Adrenal gland (tissue), 19 donors: Measurements from ENCODE around the gene ABCG8. TPM values are rescaled to one million over a fixed set of nuclear protein-coding genes. Genes with fewer than 3 reads are reported as not detected.

Experiments used
- DNase-seq, 7 donors: peaks; one replicate each; pipeline ENCODE4 v3.0.0-alpha.2; 2019 to 2020
- H3K27ac ChIP-seq, 5 donors: fragments of 200-600 bp; sonication (generic) in 4 of 5; 1 replicate in 3 of 5; 2 replicates in 2 of 5; pipeline versions ENCODE4 v1.5.1 to v1.8.0; 2016 to 2020; ENCODE audit warnings: mild to moderate bottlenecking in 1 of 5
- H3K27me3 ChIP-seq: fragments of 200-600 bp; 2 replicates; pipeline ENCODE4 v1.8.0; 2021
- H3K36me3 ChIP-seq, 2 donors: fragments of 200-600 bp; replicated peaks in 1 of 2; 1 replicate in 1 of 2; 2 replicates in 1 of 2; pipeline versions ENCODE4 v1.5.1 to v1.8.0; 2018 to 2022
- H3K4me1 ChIP-seq, 2 donors: fragments of 200-600 bp; replicated peaks in 1 of 2; 1 replicate in 1 of 2; 2 replicates in 1 of 2; pipeline versions ENCODE4 v1.5.1 to v1.8.0; 2018 to 2021
- H3K4me3 ChIP-seq, 4 donors: fragments of 200-600 bp; sonication (generic) in 3 of 4; one replicate each; pipeline ENCODE4 v1.5.1; 2016 to 2018
- H3K9me3 ChIP-seq, 3 donors: fragments of 200-600 bp; sonication (generic) in 1 of 3; replicated peaks in 1 of 3; 1 replicate in 2 of 3; 2 replicates in 1 of 3; pipeline versions ENCODE4 v1.5.1 to v1.8.0; 2016 to 2021
- CTCF ChIP-seq, 6 experiments: fragments of 450-650 bp in 4 of 6; fragments of 200-600 bp in 2 of 6; sonication (generic) in 1 of 6; IDR thresholded peaks; 1 replicate in 5 of 6; 2 replicates in 1 of 6; pipeline versions ENCODE4 v1.5.1 to v1.8.0; 2016 to 2021; ENCODE audit warnings: antibody characterized with exemption in 6 of 6, mild to moderate bottlenecking in 2 of 6, moderate library complexity in 1 of 6
- POLR2A ChIP-seq, 2 donors: fragments of 450-650 bp; IDR thresholded peaks; one replicate each; pipeline ENCODE4 v1.6.1; 2017; ENCODE audit warnings: antibody characterized with exemption in 2 of 2, mild to moderate bottlenecking in 2 of 2, moderate library complexity in 1 of 2
- WGBS, 4 donors: extraction: QIAGEN DNeasy Blood & Tissue Kit in 2 of 4; methylation state at CpG; one replicate each; pipeline versions ENCODE4 v1.1.5 to v1.1.7; 2013 to 2017; 5-methylcytosine and 5-hydroxymethylcytosine counted together
- intact Hi-C, 2 donors: fragments of 100-400 bp; cut with DNase I; formaldehyde crosslinking; loops; one replicate each; pipeline versions ENCODE4 v1.14.1 to v1.15.0; 2022 to 2023
- long read RNA-seq, 10 donors: library from polyadenylated mRNA in 3 of 10; unstranded in 2 of 10; stranded (forward) in 1 of 10; transcript quantifications; one replicate each; pipeline ENCODE4 v2.0.0 and lab custom pipeline, GENCODE V29; 2021 to 2026
- polyA plus RNA-seq, 3 donors: library from polyadenylated mRNA; stranded (reverse); fragments of 200-250 nt in 2 of 3; fragments of 350-450 nt in 1 of 3; fragmentation: Illumina TruSeq in 1 of 3; extraction: RNeasy Lipid Tissue Mini Kit (QIAGEN cat#74804) in 1 of 3; gene quantifications; one replicate each; pipeline ENCODE4 v1.2.3, GENCODE V29; 2013 to 2014
- total RNA-seq, 9 donors: library from RNA; depleted of rRNA in 4 of 9; stranded (reverse); fragments of >200 nt in 4 of 9; fragments of 120-200 nt in 1 of 9; fragmentation: NEBNext Ultra II Directional in 1 of 9; extraction: Animal tissue kit (Norgen Biotek cat#: 25700) in 1 of 9; gene quantifications; one replicate each; pipeline versions ENCODE4 v1.1.0 to v1.2.4, GENCODE V29; 2013 to 2023
- donor health status: healthy with polysubstance abuse.
- donor health status: Bipolar disorder and iron deficiency.
- donor health status: DM: yes; HTN: yes; CAD: no.
- donor health status: DM: no; HTN: no; CAD: no.
- donor health status: DM: no; HTN: no; CAD: no.
- donor health status: DM: yes; HTN: yes; CAD: no.

Gene ABCG8
- total RNA-seq (under 1 TPM in 5 of 9 donors, not detected in 4; 0.07 to 0.44 (median 0.30) TPM), polyA plus RNA-seq (under 1 TPM; 0.03 to 0.11 (median 0.08) TPM)
- long read RNA-seq, donor 1: 0 reads
- long read RNA-seq, donor 2, partial matches to known transcripts: 102 of 102 reads
- long read RNA-seq, donor 2, other reads (novel, unspliced or antisense): 0 of 102 reads
- long read RNA-seq, donor 3: 0 reads
- long read RNA-seq, donor 4: 0 reads
- long read RNA-seq, donor 5, partial matches to known transcripts: 1 of 2 reads
- long read RNA-seq, donor 5, other reads (novel, unspliced or antisense): 1 of 2 reads
- long read RNA-seq, donor 6: 0 reads
- long read RNA-seq, donor 7, partial matches to known transcripts: 58 of 58 reads
- long read RNA-seq, donor 7, other reads (novel, unspliced or antisense): 0 of 58 reads
- long read RNA-seq, donor 8, partial matches to known transcripts: 197 of 207 reads
- long read RNA-seq, donor 8, other reads (novel, unspliced or antisense): 10 of 207 reads
- long read RNA-seq, donor 9, partial matches to known transcripts: 92 of 100 reads
- long read RNA-seq, donor 9, other reads (novel, unspliced or antisense): 8 of 100 reads
- long read RNA-seq, donor 10, partial matches to known transcripts: 68 of 68 reads
- long read RNA-seq, donor 10, other reads (novel, unspliced or antisense): 0 of 68 reads

- TF ChIP-seq POLR2A (IDR thresholded peaks at IDR 0.05): no peak
- no peak for TF ChIP-seq CTCF (IDR thresholded peaks at IDR 0.05)
- H3K27ac ChIP-seq: no peak within 1 kb of the TSS
- no peaks in the 10 kb centered on the region for H3K27me3 ChIP-seq
- no peaks in the 10 kb centered on the region for H3K9me3 ChIP-seq
- no peaks in the 10 kb centered on the region for H3K36me3 ChIP-seq
- 84 to 89% (median 87%) methylated on average over 8 to 20 of the region's 20 CpGs for WGBS, 4 donors
- intact Hi-C loops: no loop called here
- no peak within 1 kb of the TSS for H3K4me3 ChIP-seq
- peak in 2 of 7 donors; percentile 14 to 41 for DNase-seq
- no peaks in the 10 kb centered on the region for H3K4me1 ChIP-seq
Measured at GRCh38 chr2:43838560-43839267, at the start of gene ABCG8, which contains the start of gene ABCG5. TSS of gene ABCG8 (plus strand) at chr2:43838971. CDS start at chr2:43839054, 83 bp downstream. TSS of gene ABCG5 (minus strand) at chr2:43838839. CDS start at chr2:43838679, 160 bp downstream.

GRCh38 chr2:43790147-43790546 is 48.6 kb upstream of the ABCG8 start:
- Histone ChIP-seq H3K36me3 (peaks cover 0 to 5% of the 10 kb centered on the region in 2 donors), H3K27ac (peak overlapping the region in 1 of 5 donors; percentile 42), H3K4me3 (no peak overlapping the region), H3K9me3 (no peaks in the 10 kb centered on the region), H3K27me3 (no peaks in the 10 kb centered on the region), H3K4me1 (no peaks in the 10 kb centered on the region)
- 72 to 78% (median 75%) methylated on average over 5 of the region's 5 CpGs for WGBS, 4 donors
- no peak for DNase-seq
- intact Hi-C loops: no loop called here
- no peak for TF ChIP-seq POLR2A (IDR thresholded peaks at IDR 0.05)
- TF ChIP-seq CTCF (IDR thresholded peaks at IDR 0.05): no peak

- TF ChIP-seq POLR2A (IDR thresholded peaks at IDR 0.05) (no peak), CTCF (IDR thresholded peaks at IDR 0.05) (no peak)
- no peaks in the 10 kb centered on the region for H3K4me1 ChIP-seq
- H3K4me3 ChIP-seq: no peak overlapping the region
- H3K9me3 ChIP-seq: no peaks in the 10 kb centered on the region
- H3K27me3 ChIP-seq: no peaks in the 10 kb centered on the region
- H3K27ac ChIP-seq: no peak overlapping the region
- intact Hi-C loops: no loop called here
- peaks cover 0 to 5% of the 10 kb centered on the region in 2 donors for H3K36me3 ChIP-seq
- 88 to 95% (median 92%) methylated on average over 2 of the region's 2 CpGs for WGBS, 4 donors
- no peak for DNase-seq
Measured at GRCh38 chr2:43791035-43791765, 47.6 kb upstream of the ABCG8 start.
